ENCODE results near the gene SESN2. TPM values are rescaled to one million over a fixed set of nuclear protein-coding genes. Genes with fewer than 3 reads are reported as not detected.

SESN2 gene
- total RNA-seq, 2 experiments from 2014 or later = 8.8 to 9.6 TPM

DNA sequence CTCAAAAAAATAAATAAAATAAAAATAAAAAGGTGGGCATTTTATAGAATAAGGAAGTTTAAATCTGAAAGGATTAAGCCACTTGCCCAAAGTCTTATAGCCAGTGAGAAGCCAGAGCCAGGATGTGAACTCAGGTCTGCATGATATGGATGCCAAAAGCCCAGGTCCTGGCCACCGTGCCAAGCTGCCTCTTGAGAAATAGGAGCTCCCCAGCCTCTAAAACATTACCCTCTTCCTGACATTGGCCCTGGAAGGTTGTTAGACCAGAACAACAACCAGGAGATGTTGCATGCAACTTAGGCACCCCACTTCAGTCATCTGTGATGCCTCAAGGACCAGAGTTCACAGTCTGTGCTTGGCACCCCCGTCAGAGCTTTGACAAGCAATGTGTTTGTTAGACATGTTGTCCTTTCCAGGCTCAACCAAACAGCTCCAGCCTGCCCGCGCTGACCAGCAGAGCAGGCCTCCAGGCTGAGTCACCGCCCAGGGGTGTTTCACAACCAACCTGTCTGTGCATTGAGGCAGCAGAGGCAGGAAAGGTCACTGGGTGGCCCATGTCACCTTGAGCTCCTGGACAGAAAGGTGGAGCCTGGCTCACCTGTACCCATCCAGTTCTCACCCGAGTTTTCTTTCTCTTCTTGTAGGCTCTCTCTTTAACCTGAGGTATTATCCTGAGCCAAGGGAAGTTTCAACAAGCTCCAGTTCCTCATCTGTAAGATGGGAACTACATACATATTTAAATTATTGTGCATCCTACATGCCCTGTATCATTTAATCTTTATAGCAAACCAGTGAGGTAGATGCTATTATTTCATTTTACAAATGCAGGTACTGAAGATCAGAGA lies 54.6 kb downstream of the SESN2 start:
- Histone ChIP-seq H3K4me1 (ENCODE audit: insufficient read depth, low read length) (no peaks in the 10 kb centered on the region), H3K27me3 (ENCODE audit: control insufficient read depth in 1 of 2, insufficient read depth in 2 of 2, low read length in 2 of 2) (no peaks in the 10 kb centered on the region), H3K9me3 (ENCODE audit: control insufficient read depth in 1 of 2, insufficient read depth in 1 of 2, low read length in 2 of 2) (no peaks in the 10 kb centered on the region), H3K27ac (ENCODE audit: low read depth in 1 of 2, low read length in 2 of 2) (no peak overlapping the region), H3K36me3 (ENCODE audit: insufficient read depth, low read length) (no peaks in the 10 kb centered on the region), H3K4me3 (ENCODE audit: low read length) (no peak overlapping the region)
- no peaks in the 10 kb centered on the region for H3K36me3 Mint-ChIP-seq (ENCODE audit: low read depth)
- intact Hi-C loops (cut with DNase I, micrococcal nuclease) = no loop called here
- no peaks in the 10 kb centered on the region for H3K4me1 Mint-ChIP-seq (ENCODE audit: low read depth)
- no peak overlapping the region for H3K27ac Mint-ChIP-seq
- no peaks in the 10 kb centered on the region for H3K9me3 Mint-ChIP-seq
- DNase-seq (peak in 3 of 14 experiments; percentile 2 to 64 (median 55)), ATAC-seq (ENCODE audit: poor library complexity) (no peak)
- H3K27me3 Mint-ChIP-seq = no peaks in the 10 kb centered on the region
- ChIA-PET POLR2A (interaction anchor here (1.5 kb wide), 1 partner anchor 15 kb away, joined by 3 read pairs; the partner anchor contains the start of gene MED18), CTCF (no interaction called here)
- no peak overlapping the region for H3K4me3 Mint-ChIP-seq
- TF ChIP-seq, protein P1, sequence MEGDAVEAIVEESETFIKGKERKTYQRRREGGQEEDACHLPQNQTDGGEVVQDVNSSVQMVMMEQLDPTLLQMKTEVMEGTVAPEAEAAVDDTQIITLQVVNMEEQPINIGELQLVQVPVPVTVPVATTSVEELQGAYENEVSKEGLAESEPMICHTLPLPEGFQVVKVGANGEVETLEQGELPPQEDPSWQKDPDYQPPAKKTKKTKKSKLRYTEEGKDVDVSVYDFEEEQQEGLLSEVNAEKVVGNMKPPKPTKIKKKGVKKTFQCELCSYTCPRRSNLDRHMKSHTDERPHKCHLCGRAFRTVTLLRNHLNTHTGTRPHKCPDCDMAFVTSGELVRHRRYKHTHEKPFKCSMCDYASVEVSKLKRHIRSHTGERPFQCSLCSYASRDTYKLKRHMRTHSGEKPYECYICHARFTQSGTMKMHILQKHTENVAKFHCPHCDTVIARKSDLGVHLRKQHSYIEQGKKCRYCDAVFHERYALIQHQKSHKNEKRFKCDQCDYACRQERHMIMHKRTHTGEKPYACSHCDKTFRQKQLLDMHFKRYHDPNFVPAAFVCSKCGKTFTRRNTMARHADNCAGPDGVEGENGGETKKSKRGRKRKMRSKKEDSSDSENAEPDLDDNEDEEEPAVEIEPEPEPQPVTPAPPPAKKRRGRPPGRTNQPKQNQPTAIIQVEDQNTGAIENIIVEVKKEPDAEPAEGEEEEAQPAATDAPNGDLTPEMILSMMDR (IDR thresholded peaks at IDR 0.05) = no peak

GRCh38 chr1:28314547-28314941 lies 55.2 kb downstream of the SESN2 start:
- Mint-ChIP-seq H3K4me1 (ENCODE audit: low read depth) (no peaks in the 10 kb centered on the region), H3K4me3 (no peak overlapping the region), H3K9me3 (no peaks in the 10 kb centered on the region), H3K27me3 (no peaks in the 10 kb centered on the region), H3K27ac (no peak overlapping the region), H3K36me3 (ENCODE audit: low read depth) (no peaks in the 10 kb centered on the region)
- Histone ChIP-seq H3K4me3 (ENCODE audit: low read length) (no peak overlapping the region), H3K4me1 (ENCODE audit: insufficient read depth, low read length) (no peaks in the 10 kb centered on the region), H3K36me3 (ENCODE audit: insufficient read depth, low read length) (no peaks in the 10 kb centered on the region), H3K9me3 (ENCODE audit: control insufficient read depth in 1 of 2, insufficient read depth in 1 of 2, low read length in 2 of 2) (no peaks in the 10 kb centered on the region), H3K27ac (ENCODE audit: low read depth in 1 of 2, low read length in 2 of 2) (no peak overlapping the region), H3K27me3 (ENCODE audit: control insufficient read depth in 1 of 2, insufficient read depth in 2 of 2, low read length in 2 of 2) (no peaks in the 10 kb centered on the region)
- ChIA-PET CTCF (no interaction called here), POLR2A (interaction anchor here (1.5 kb wide), 1 partner anchor 14 kb away, joined by 3 read pairs; the partner anchor contains the start of gene MED18)
- intact Hi-C loops (cut with DNase I, micrococcal nuclease) = no loop called here
- no peak for ATAC-seq (ENCODE audit: poor library complexity)
- peak in 2 of 14 experiments; percentile 34 to 44 for DNase-seq
- TF ChIP-seq, protein P1 (IDR thresholded peaks at IDR 0.05) = no peak

GRCh38 chr1:28317014-28317413 lies 57.7 kb downstream of the SESN2 start:
- H3K36me3 Mint-ChIP-seq (ENCODE audit: low read depth) = no peaks in the 10 kb centered on the region
- ChIA-PET POLR2A (no interaction called here), CTCF (no interaction called here)
- H3K9me3 Mint-ChIP-seq = no peaks in the 10 kb centered on the region
- Histone ChIP-seq H3K9me3 (ENCODE audit: control insufficient read depth in 1 of 2, insufficient read depth in 1 of 2, low read length in 2 of 2) (no peaks in the 10 kb centered on the region), H3K36me3 (ENCODE audit: insufficient read depth, low read length) (no peaks in the 10 kb centered on the region), H3K27me3 (ENCODE audit: control insufficient read depth in 1 of 2, insufficient read depth in 2 of 2, low read length in 2 of 2) (no peaks in the 10 kb centered on the region), H3K4me3 (ENCODE audit: low read length) (no peak overlapping the region), H3K4me1 (ENCODE audit: insufficient read depth, low read length) (no peaks in the 10 kb centered on the region), H3K27ac (ENCODE audit: low read depth in 1 of 2, low read length in 2 of 2) (no peak overlapping the region)
- no peak overlapping the region for H3K4me3 Mint-ChIP-seq
- H3K4me1 Mint-ChIP-seq (ENCODE audit: low read depth) = no peaks in the 10 kb centered on the region
- H3K27ac Mint-ChIP-seq = no peak overlapping the region
- intact Hi-C loops (cut with DNase I, micrococcal nuclease) = no loop called here
- no peak for ATAC-seq (ENCODE audit: poor library complexity)
- no peaks in the 10 kb centered on the region for H3K27me3 Mint-ChIP-seq
- TF ChIP-seq, protein P1 (IDR thresholded peaks at IDR 0.05) = no peak
- DNase-seq = no peak

Data from CD4-positive, alpha-beta T cell (primary cell).